Stomach smooth muscle (tissue), 2 donors: Measurements from ENCODE around the gene FAM241B.

Source experiments
- H3K27ac ChIP-seq: one replicate; pipeline ENCODE4 v1.7.0; 2013; ENCODE audit warnings: mild to moderate bottlenecking, low read length, inconsistent platforms
- H3K27me3 ChIP-seq, 2 donors: one replicate each; pipeline ENCODE4 v1.7.0; 2013; ENCODE audit warnings: low read length in 2 of 2; ENCODE audit not compliant: insufficient read depth in 2 of 2, control insufficient read depth in 1 of 2
- H3K36me3 ChIP-seq, 2 donors: one replicate each; pipeline ENCODE4 v1.7.0; 2013; ENCODE audit warnings: low read length in 2 of 2; ENCODE audit not compliant: control insufficient read depth in 2 of 2, insufficient read depth in 2 of 2
- H3K4me1 ChIP-seq: one replicate; pipeline ENCODE4 v1.7.0; 2013; ENCODE audit warnings: low read length; ENCODE audit not compliant: control insufficient read depth, insufficient read depth
- H3K4me3 ChIP-seq, 2 donors: one replicate each; pipeline ENCODE4 v1.7.0; 2013; ENCODE audit warnings: low read length in 2 of 2
- H3K9ac ChIP-seq, 2 donors: one replicate each; pipeline ENCODE4 v1.7.0; 2013; ENCODE audit warnings: low read length in 2 of 2, mild to moderate bottlenecking in 1 of 2
- H3K9me3 ChIP-seq, 2 donors: one replicate each; pipeline ENCODE4 v1.7.0; 2013; ENCODE audit warnings: low read length in 2 of 2; ENCODE audit not compliant: control insufficient read depth in 2 of 2
- donor health status: healthy.
- donor health status: Pancreatic carcinoma.

FAM241B gene

GRCh38 chr10:69651362-69651761 lies 21.3 kb downstream of the FAM241B start:
- Histone ChIP-seq H3K9ac (no peak overlapping the region), H3K9me3 (no peaks in the 10 kb centered on the region), H3K27ac (no peak overlapping the region), H3K4me3 (no peak overlapping the region), H3K36me3 (no peaks in the 10 kb centered on the region), H3K27me3 (no peaks in the 10 kb centered on the region), H3K4me1 (no peaks in the 10 kb centered on the region)

GRCh38 chr10:69652111-69652856 lies 22.2 kb downstream of the FAM241B start:
- Histone ChIP-seq H3K27ac (no peak overlapping the region), H3K9me3 (no peaks in the 10 kb centered on the region), H3K9ac (no peak overlapping the region), H3K4me3 (no peak overlapping the region), H3K4me1 (no peaks in the 10 kb centered on the region), H3K36me3 (no peaks in the 10 kb centered on the region), H3K27me3 (no peaks in the 10 kb centered on the region)

GRCh38 chr10:69652857-69653199 lies 22.8 kb downstream of the FAM241B start:
- H3K4me1 ChIP-seq, result no peaks in the 10 kb centered on the region
- no peak overlapping the region for H3K9ac ChIP-seq
- H3K36me3 ChIP-seq, result no peaks in the 10 kb centered on the region
- H3K27me3 ChIP-seq, result peaks cover 0 to 3% of the 10 kb centered on the region in 2 donors
- no peaks in the 10 kb centered on the region for H3K9me3 ChIP-seq
- H3K27ac ChIP-seq, result no peak overlapping the region
- H3K4me3 ChIP-seq, result no peak overlapping the region

- Histone ChIP-seq H3K9ac (no peak overlapping the region), H3K36me3 (no peaks in the 10 kb centered on the region), H3K4me3 (no peak overlapping the region), H3K9me3 (no peaks in the 10 kb centered on the region), H3K27me3 (peaks cover 0 to 5% of the 10 kb centered on the region in 2 donors), H3K4me1 (no peaks in the 10 kb centered on the region), H3K27ac (no peak overlapping the region)
Measured at GRCh38 chr10:69653561-69653960, 23.5 kb downstream of the FAM241B start.

GRCh38 chr10:69655124-69655867 lies 25.2 kb downstream of the FAM241B start:
- no peaks in the 10 kb centered on the region for H3K4me1 ChIP-seq
- no peaks in the 10 kb centered on the region for H3K9me3 ChIP-seq
- no peak overlapping the region for H3K4me3 ChIP-seq
- no peaks in the 10 kb centered on the region for H3K36me3 ChIP-seq
- no peak overlapping the region for H3K27ac ChIP-seq
- H3K9ac ChIP-seq, result no peak overlapping the region
- H3K27me3 ChIP-seq, result peaks cover 3 to 5% of the 10 kb centered on the region in 2 donors

GRCh38 chr10:69655868-69656555 lies 26.0 kb downstream of the FAM241B start:
- H3K27ac ChIP-seq, result no peak overlapping the region
- no peaks in the 10 kb centered on the region for H3K4me1 ChIP-seq
- H3K4me3 ChIP-seq, result no peak overlapping the region
- peaks cover 3 to 5% of the 10 kb centered on the region in 2 donors for H3K27me3 ChIP-seq
- no peaks in the 10 kb centered on the region for H3K9me3 ChIP-seq
- no peak overlapping the region for H3K9ac ChIP-seq
- H3K36me3 ChIP-seq, result no peaks in the 10 kb centered on the region

- H3K4me3 ChIP-seq, result no peak overlapping the region
- H3K27me3 ChIP-seq, result peaks cover 3 to 5% of the 10 kb centered on the region in 2 donors
- no peak overlapping the region for H3K9ac ChIP-seq
- no peak overlapping the region for H3K27ac ChIP-seq
- H3K9me3 ChIP-seq, result no peaks in the 10 kb centered on the region
- no peaks in the 10 kb centered on the region for H3K4me1 ChIP-seq
- no peaks in the 10 kb centered on the region for H3K36me3 ChIP-seq
Measured at GRCh38 chr10:69656742-69657269, 26.8 kb downstream of the FAM241B start.

GRCh38 chr10:69657430-69657829 lies 27.4 kb downstream of the FAM241B start:
- Histone ChIP-seq H3K4me3 (no peak overlapping the region), H3K9me3 (no peaks in the 10 kb centered on the region), H3K36me3 (no peaks in the 10 kb centered on the region), H3K9ac (no peak overlapping the region), H3K4me1 (no peaks in the 10 kb centered on the region), H3K27ac (no peak overlapping the region), H3K27me3 (peaks cover 3 to 5% of the 10 kb centered on the region in 2 donors)

GRCh38 chr10:69657866-69658265 lies 27.8 kb downstream of the FAM241B start:
- Histone ChIP-seq H3K9me3 (no peaks in the 10 kb centered on the region), H3K36me3 (no peaks in the 10 kb centered on the region), H3K4me1 (no peaks in the 10 kb centered on the region), H3K27ac (no peak overlapping the region), H3K9ac (no peak overlapping the region), H3K27me3 (peaks cover 3 to 5% of the 10 kb centered on the region in 2 donors), H3K4me3 (no peak overlapping the region)

- peaks cover 3 to 5% of the 10 kb centered on the region in 2 donors for H3K27me3 ChIP-seq
- no peaks in the 10 kb centered on the region for H3K36me3 ChIP-seq
- no peaks in the 10 kb centered on the region for H3K9me3 ChIP-seq
- no peak overlapping the region for H3K4me3 ChIP-seq
- no peak overlapping the region for H3K9ac ChIP-seq
- no peaks in the 10 kb centered on the region for H3K4me1 ChIP-seq
- H3K27ac ChIP-seq, result no peak overlapping the region
Measured at GRCh38 chr10:69659241-69660038, 29.4 kb downstream of the FAM241B start.
